K562 treated with DMSO at 1 percent for 12 hours (cell line): ENCODE data around the gene ERVW-1. TPM values are rescaled to one million over a fixed set of nuclear protein-coding genes. Genes with fewer than 3 reads are reported as not detected.

ENCODE experiments used
- total RNA-seq: library from RNA; unstranded; fragments of 300-600 nt; gene quantifications from 2 replicates; pipeline ENCODE4 v1.2.3, GENCODE V29; 2022; ENCODE audit not compliant: insufficient read depth

Gene ERVW-1
- 1.2 TPM in 1 of 2 replicates, not detected in the other for total RNA-seq

GRCh38 chr7:92477681-92478080 is at the start of gene ERVW-1:
Gene ERVW-1, minus strand, starts transcription at chr7:92477946. Its CDS starts 7,565 bp downstream, at chr7:92470381.

GRCh38 chr7:92447345-92448204 is 30.2 kb downstream of the ERVW-1 start, which contains the start of gene GATAD1:
Gene GATAD1, plus strand, starts transcription at chr7:92447482. Its CDS starts 248 bp downstream, at chr7:92447730.

Other genes with a start within 250 kb of the ERVW-1 start
- 6.3 and 24.5 TPM in 2 replicates for gene KRIT1, start 232.0 kb downstream of the ERVW-1 start, total RNA-seq
- gene ANKIB1, start 232.0 kb downstream of the ERVW-1 start, total RNA-seq = 4.6 and 18.2 TPM in 2 replicates
- gene GATAD1, start 30.5 kb downstream of the ERVW-1 start, total RNA-seq = 17.1 and 44.5 TPM in 2 replicates
- gene PEX1, start 50.6 kb upstream of the ERVW-1 start, total RNA-seq = 8.0 and 26.5 TPM in 2 replicates
- gene RBM48, start 50.8 kb upstream of the ERVW-1 start, total RNA-seq = 7.1 and 17.9 TPM in 2 replicates
- gene FAM133B, start 112.4 kb upstream of the ERVW-1 start, total RNA-seq = 19.6 and 29.6 TPM in 2 replicates